ENCODE data around the gene NXN. TPM values are rescaled to one million over a fixed set of nuclear protein-coding genes. Genes with fewer than 3 reads are reported as not detected.
A peak's percentile ranks its signal among the peaks of the same experiment; 100 is the strongest.

NXN gene
- total and polyA plus RNA-seq, 7 donors = 33.4 to 92.5 (median 73.8) TPM

DNA sequence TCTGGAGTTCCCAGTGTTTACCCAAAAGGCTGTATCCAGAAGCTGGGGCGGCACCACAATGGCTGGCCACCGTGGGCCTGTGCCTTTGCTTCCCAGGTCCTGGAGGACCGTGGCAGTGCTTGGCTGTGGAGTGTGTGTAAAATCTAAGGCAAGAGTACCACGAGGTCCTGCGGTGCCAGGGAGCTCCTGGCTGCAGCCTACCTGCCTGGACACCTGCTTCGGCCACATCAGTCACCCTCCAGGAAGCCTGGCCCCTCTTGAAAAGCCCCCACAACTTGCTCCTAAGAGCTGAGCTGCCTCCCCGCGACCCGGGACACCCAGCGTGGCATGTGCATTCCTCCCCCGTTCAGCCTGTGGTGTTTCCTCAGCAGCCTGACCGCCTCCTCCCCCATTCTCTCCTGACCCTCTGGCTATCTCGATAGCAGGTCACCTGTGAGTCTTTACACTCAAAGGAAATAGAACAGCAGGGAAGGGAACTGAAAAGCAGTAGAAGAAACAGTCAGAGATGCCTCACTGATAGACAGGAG is 25.3 kb upstream of the NXN start:
- peak overlapping the region; percentile 78 for H3K27ac ChIP-seq
- ATAC-seq (no peak), DNase-seq (no peak)
- peaks cover 2 to 58% of the 10 kb centered on the region in 2 donors for H3K36me3 ChIP-seq (ENCODE audit: insufficient read depth in 1 of 2, low read depth in 1 of 2)
- 63 to 72% (median 69%) methylated on average over 13 of the region's 13 CpGs for WGBS, 3 donors
- H3K4me3 ChIP-seq = no peak overlapping the region
- H3K9me3 ChIP-seq = no peaks in the 10 kb centered on the region
- TF ChIP-seq, protein P1, sequence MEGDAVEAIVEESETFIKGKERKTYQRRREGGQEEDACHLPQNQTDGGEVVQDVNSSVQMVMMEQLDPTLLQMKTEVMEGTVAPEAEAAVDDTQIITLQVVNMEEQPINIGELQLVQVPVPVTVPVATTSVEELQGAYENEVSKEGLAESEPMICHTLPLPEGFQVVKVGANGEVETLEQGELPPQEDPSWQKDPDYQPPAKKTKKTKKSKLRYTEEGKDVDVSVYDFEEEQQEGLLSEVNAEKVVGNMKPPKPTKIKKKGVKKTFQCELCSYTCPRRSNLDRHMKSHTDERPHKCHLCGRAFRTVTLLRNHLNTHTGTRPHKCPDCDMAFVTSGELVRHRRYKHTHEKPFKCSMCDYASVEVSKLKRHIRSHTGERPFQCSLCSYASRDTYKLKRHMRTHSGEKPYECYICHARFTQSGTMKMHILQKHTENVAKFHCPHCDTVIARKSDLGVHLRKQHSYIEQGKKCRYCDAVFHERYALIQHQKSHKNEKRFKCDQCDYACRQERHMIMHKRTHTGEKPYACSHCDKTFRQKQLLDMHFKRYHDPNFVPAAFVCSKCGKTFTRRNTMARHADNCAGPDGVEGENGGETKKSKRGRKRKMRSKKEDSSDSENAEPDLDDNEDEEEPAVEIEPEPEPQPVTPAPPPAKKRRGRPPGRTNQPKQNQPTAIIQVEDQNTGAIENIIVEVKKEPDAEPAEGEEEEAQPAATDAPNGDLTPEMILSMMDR (IDR thresholded peaks at IDR 0.05) = no peak
- no peaks in the 10 kb centered on the region for H3K27me3 ChIP-seq (ENCODE audit: insufficient read depth in 3 of 3, low read length in 2 of 3)
- H3K4me1 ChIP-seq = peaks cover 65% of the 10 kb centered on the region
- intact Hi-C loops (cut with DNase I) = loop anchor here (2.0 to 10.0 kb wide), 3 partner anchors 37 to 52 kb away; no protein-coding TSS in a partner anchor

DNA sequence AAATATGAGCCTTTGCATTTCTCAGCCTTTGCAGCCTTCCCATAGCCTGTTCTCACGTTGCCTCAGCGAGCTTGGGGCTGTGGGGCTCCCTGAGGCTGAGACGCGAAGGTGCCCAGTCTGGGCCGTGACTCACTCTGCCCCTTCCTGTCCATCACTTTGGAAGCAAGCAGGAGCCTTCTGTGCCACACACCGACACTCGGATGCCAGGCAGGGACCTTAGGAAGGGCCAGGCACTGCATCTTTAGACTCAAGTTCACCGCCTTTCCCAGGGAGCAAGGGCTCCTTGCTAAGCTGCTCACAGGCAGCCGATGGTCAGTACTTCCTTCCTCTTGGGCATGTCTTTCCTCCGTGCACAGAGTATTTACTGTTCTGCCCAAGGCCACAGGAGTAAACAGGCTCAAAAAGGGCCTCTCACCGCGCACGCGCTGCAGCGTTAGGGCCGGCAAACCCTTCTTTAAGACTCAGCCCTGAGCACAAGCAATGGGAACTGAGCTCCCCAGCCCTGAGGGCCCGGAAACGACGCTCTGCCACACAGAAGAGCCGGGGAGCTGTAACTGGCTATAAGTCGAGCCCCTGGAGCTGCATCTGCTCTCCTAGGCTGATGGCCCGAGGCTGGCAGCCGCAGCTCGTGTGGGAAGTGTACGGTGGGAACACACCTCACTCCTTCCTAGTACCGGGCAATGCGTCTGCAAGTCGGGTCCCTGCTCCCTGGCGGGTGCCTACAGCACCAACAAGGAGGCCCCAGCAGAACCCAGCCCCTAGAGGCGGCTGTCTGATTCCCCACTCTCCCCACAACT is 24.6 kb upstream of the NXN start:
- Histone ChIP-seq H3K9me3 (no peaks in the 10 kb centered on the region), H3K27ac (peak overlapping the region; percentile 46), H3K4me1 (peaks cover 71% of the 10 kb centered on the region), H3K36me3 (ENCODE audit: insufficient read depth in 1 of 2, low read depth in 1 of 2) (peaks cover 2 to 63% of the 10 kb centered on the region in 2 donors), H3K27me3 (ENCODE audit: insufficient read depth in 3 of 3, low read length in 2 of 3) (no peaks in the 10 kb centered on the region), H3K4me3 (no peak overlapping the region)
- no peak for ATAC-seq
- intact Hi-C loops (cut with DNase I) = loop anchor here (2.0 to 10.0 kb wide), 2 partner anchors 51 to 53 kb away; no protein-coding TSS in a partner anchor
- no peak for DNase-seq
- 68 to 73% (median 72%) methylated on average over 30 of the region's 30 CpGs for WGBS, 3 donors
- TF ChIP-seq, protein P1 (IDR thresholded peaks at IDR 0.05) = no peak

DNA sequence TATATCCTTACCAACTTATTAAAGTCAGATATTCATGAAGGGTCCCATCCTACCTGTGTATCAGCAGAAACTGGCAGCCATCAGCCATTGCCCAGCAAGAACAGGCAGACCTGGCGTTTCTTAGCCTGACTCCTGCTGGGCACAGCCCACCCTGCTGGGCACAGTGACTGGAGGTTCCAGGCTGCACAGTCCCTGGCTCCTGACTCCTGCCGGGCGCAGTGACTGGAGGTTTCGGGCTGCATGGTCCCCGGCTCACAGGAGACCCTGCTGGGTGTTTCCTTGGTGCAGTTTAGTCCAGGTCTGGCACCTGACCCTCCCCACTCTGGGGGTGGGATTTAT is 24.0 kb upstream of the NXN start:
- Histone ChIP-seq H3K36me3 (ENCODE audit: insufficient read depth in 1 of 2, low read depth in 1 of 2) (peaks cover 2 to 63% of the 10 kb centered on the region in 2 donors), H3K9me3 (no peaks in the 10 kb centered on the region), H3K4me3 (no peak overlapping the region), H3K4me1 (peaks cover 77% of the 10 kb centered on the region), H3K27me3 (ENCODE audit: insufficient read depth in 3 of 3, low read length in 2 of 3) (no peaks in the 10 kb centered on the region), H3K27ac (no peak overlapping the region)
- peak in 1 of 2 donors; percentile 54 for DNase-seq
- ATAC-seq = no peak
- 86 to 89% (median 86%) methylated on average over 5 of the region's 5 CpGs for WGBS, 3 donors
- TF ChIP-seq, protein P1 (IDR thresholded peaks at IDR 0.05) = no peak
- intact Hi-C loops (cut with DNase I) = loop anchor here in 1 of 2 donors (10.0 kb wide), 1 partner anchor 51 kb away; no protein-coding TSS in a partner anchor

DNA sequence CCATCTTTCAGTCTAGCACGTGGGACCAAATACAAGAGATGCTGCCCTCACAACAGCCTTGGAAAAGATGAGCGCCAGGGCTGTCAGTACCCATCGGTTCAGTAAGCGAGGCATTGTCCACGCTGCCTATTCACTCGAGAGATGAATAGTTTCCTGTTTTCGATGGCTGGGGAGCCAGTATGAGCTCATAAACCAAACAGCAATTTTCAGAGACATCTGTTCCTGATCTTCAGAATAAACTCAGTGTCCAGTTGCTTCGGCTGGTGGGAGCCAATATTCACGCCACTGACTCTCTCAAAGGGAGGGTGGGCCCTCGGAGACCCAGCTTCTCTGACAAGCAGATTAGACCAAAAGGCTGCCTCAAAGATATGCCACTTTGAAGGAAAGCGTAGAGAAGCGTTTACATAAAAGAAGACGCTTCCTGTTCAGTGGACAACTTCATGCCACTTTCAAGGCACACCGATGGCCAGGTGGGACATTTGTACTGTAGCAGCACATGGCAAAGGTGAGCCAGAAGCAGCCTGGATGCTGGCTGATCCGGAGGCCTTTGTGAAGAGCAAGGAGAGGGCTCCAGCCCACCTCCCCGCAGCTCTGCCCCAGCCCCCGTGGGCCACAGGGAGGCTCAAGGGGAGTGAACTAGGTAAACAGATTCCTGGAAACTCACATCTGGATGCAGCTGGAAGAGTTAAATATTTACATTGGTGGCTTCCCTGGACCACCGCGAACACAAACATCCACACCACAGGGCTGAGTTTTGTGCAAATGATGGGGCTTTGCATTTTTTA is 23.4 kb upstream of the NXN start:
- intact Hi-C loops (cut with DNase I) = loop anchor here in 1 of 2 donors (10.0 kb wide), 1 partner anchor 52 kb away; no protein-coding TSS in a partner anchor
- Histone ChIP-seq H3K4me1 (peaks cover 84% of the 10 kb centered on the region), H3K4me3 (no peak overlapping the region), H3K27ac (peak overlapping the region; percentile 87), H3K27me3 (ENCODE audit: insufficient read depth in 3 of 3, low read length in 2 of 3) (no peaks in the 10 kb centered on the region), H3K9me3 (no peaks in the 10 kb centered on the region), H3K36me3 (ENCODE audit: insufficient read depth in 1 of 2, low read depth in 1 of 2) (peaks cover 2 to 60% of the 10 kb centered on the region in 2 donors)
- no peak for ATAC-seq
- WGBS, 3 donors = 37 to 43% (median 41%) methylated on average over 19 of the region's 19 CpGs
- DNase-seq = peak in 1 of 2 donors; percentile 53
- TF ChIP-seq, protein P1 (IDR thresholded peaks at IDR 0.05) = no peak

Measured in psoas muscle (tissue), 8 donors.